Fibroblast of upper back skin (primary cell): ENCODE data around the gene KMT5C.
A peak's percentile ranks its signal among the peaks of the same experiment; 100 is the strongest.

Experiments
- DNase-seq: peaks from one replicate; pipeline ENCODE4 v3.0.0-alpha.2; 2013

The KMT5C gene

DNA sequence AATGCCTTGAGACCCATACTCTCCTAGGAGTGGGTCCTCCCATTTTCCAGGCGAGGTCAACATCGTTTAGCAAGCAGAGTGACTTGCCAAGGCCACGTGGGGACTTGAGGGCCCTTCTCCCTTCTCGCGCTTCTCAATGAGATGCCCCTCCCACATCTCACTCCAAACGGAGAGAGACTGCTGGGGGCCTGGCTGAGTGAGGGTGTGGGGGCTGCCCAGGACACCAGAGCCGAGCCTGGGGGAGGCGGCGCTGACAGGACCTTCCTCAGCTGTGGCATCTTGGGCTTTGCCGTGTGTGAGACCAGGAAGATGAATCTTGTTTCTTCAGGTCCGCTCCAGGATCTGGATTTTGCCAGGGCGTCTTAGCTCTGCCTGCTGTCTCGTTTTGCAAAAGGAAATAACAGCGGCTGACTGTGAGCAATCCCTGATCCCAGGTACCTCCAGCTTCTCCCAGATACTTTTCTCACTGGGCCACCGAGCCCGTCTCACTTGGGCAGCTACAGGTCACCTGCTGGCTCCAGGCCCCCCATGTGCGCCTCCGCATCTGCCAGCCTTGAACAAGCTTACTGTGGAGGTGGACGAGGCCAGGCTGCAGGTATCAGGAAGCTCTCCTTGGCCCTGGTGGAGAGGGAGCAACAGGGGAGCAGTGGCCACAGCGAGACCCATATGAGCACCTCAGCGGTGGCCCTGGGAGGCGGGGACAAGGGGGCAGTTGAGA, 8.8 kb downstream of the KMT5C start:
- DNase-seq = no peak

- DNase-seq = no peak
Observed at GRCh38 chr19:55350620-55351315, 11.1 kb downstream of the KMT5C start.

DNA sequence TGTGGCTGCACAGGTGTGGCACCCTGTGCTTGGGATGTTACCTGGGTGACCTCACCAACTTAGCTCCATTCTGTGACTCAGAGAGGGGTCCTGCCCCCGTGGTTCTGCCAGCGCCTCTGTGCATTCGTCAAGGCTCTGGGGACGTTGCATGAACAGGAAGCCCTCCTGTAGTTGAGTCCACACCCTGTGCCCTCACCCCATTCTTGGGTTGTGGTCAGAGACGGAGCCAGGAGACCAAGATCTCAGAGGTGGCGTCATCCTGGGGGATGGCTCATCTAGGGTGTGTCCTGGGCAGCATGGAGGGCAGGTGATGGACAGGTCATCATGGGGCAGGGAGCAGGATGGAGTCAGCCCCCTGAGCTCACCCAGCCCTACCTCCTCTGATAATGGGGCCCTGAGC, 12.4 kb downstream of the KMT5C start:
- no peak for DNase-seq

- DNase-seq = no peak
Observed at GRCh38 chr19:55352549-55353145, 13.0 kb downstream of the KMT5C start.

DNA sequence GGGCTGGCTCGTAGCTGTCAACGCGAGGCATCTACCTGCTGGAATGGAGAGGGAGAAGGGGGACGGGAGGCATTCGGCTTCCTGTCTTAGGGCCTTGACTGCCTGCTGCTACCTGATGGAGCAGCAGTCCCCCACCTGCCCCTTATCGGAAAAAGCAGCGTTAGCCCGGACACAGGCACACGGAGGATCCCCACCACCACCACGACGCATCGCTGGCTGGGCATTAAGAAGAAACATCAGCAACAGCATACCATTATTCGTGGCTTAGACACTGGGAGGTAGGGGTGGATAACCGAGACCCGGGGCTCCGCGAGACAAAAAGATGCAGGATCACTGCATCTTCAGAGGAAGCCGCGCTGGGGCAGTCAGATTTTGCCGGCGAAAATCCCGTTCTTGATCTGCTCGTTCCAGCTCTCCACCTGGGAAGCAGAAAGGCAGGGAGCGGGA, 13.7 kb downstream of the KMT5C start:
- DNase-seq = no peak

- DNase-seq = peak; percentile 45
Observed at GRCh38 chr19:55353803-55354697, 14.4 kb downstream of the KMT5C start.

DNA sequence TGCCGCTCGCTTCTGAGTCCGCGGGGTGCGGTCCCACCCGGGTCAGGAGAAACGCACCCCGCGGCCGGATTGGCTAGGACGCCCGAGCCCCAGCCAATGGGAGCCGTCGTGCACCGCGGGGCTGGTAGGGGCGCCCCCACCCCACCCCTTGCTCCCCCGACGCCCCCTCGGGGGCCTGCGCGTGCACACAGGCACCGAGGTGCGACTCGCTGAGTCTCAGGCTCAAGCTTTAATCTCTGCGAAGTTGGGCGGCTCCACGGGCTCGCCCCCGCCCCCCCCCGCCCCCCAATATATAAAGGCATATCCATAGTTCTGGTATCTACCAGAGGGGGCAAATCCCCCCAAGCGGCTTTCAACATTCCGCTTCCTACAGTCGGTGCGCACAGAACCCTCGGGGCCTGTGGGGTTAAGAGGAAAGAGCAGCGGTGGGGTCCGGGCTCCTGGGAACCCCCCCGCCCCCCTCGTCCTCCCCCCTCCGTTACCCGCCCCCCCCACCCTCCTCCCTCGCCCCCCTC, 15.1 kb downstream of the KMT5C start, which contains the start of gene COX6B2:
TSS of gene COX6B2 (minus strand) at position 22 of the 515 bp plus-strand sequence. CDS start 198 bp downstream, outside the sequence.
- DNase-seq = no peak

DNA sequence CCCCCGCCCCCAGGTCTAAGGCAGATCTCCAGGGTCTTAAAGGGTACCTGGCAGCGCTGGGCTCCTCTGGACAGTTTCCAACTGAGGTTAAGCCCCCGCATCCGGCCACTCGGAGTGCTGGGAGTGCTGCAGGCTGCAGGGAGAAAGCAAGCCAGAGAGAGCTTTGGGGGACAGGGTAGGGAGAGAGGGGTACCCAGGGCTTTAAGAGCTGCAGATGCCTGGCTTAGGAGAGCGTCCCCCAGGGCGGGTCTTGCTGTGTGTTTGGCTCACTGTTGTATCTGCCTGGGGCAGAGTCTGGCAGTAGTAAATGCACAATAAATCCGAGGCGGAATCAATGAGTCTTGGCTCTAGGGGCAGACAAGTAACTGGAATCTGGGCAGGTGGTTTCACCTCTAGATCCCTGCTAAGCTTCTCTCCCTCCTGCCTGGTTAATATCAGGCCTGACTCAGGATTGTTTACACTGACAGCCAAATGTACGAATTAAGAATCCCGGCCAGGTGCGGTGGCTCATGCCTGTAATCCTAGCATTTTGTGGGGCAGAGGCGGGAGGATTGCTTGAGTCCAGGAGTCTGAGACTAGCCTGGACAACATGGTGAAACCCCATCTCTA, 15.6 kb downstream of the KMT5C start:
- DNase-seq = no peak

GRCh38 chr19:55358493-55358892, 18.8 kb downstream of the KMT5C start:
- DNase-seq = no peak

DNA sequence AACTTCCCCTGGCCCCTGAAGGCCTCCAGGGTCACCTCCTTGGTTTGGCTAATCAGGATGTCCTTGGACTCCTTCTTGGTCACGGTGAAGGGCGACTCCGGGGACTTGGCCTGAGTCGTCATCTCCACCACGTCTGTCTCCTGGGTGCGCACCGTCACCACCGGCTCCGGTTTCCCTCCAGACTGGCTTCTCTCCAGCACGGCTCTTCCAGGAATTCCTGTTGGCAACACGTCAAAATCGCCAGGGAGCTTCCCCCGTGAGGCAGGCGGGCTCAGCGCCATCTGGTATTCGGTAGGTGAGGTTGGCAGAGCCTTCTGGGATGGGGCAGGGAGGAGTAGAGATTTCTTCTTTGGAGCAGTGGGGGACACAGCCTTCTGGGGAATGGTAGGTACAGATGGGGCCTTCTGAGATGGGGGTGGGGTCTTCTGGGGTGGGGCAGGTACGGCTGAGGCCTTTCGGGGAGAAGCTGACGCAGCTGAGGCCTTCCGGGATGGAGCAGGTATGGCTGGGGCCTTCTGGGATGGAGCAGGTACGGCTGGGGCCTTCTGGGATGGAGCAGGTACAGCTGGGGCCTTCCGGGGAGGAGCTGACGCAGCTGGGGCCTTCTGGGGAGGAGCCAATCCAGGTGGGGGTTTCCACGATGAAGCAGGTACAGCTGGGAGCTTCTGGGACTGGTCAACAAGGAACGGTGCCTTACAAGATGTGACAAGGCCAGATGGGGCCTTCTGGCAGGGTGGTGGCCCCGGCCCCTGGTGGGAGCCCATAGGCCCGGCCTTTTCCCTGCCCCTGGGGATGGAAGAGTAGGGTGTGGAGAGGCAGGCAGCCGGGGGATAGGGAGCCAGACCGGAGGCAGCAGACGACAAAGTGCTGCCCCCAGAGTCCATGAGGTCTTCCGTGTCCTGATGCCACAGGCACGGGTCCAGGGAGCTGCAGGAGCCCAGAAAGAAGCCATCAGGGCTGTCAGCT, 19.6 kb downstream of the KMT5C start:
- DNase-seq = no peak

DNA sequence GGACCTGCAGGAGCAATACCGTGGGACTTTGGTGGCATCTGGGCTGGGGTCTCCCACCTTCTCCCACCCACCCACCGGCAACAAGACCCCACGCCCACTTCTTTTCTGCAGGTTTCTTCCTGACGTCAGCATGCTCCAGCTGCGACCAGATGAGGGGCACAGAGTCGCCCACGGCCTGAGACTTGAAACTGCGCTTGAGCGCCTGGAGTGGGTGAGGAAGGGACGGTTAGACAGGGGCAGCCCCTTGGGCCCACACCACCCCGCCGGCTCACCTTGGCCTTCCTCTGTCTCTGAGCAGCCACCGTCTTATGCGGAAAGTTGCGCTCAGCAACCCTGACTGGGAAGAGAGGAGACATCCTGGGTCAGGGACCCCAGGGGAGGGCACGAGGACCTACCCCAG, 21.2 kb downstream of the KMT5C start:
- DNase-seq = no peak

DNA sequence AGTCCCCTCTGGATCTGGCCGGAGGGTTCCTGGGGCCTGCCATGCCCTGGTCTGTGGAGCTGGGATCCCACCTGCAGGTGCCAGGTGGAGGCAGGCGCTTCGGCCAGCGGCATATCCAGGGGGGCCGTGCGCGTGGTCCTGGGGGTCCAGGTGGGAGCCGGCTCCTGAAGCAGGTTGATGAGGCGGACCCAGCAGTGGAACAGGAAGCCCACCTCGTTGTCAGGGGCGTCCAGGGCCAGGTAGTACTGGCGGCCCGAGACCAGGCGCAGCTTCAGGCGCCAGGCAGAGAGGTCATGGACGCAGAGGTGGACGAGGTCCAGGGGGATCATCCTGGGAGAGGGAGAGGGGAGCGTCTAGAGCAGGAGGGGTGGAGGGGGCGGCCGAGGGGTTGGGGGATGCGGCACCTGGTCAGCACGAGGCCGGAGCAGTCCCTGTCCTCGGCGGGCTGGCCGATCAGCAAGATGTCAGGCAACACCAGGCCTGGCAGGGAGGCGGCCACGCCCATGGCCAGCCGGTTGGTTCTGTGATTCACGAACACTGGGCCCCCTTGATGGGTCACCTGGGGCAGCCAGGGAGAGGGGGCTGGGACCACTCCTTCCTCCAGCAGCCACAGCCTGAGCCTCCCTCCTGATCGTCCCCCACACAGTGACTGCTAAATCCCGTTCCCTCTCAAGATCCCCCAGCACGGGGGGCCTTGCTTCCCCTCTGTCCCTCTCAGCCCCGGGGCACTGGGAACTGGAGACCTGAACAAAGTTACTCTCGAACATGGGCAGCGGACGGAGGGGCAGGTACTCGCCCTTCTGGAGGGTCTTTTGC, 22.7 kb downstream of the KMT5C start:
- DNase-seq = no peak

DNA sequence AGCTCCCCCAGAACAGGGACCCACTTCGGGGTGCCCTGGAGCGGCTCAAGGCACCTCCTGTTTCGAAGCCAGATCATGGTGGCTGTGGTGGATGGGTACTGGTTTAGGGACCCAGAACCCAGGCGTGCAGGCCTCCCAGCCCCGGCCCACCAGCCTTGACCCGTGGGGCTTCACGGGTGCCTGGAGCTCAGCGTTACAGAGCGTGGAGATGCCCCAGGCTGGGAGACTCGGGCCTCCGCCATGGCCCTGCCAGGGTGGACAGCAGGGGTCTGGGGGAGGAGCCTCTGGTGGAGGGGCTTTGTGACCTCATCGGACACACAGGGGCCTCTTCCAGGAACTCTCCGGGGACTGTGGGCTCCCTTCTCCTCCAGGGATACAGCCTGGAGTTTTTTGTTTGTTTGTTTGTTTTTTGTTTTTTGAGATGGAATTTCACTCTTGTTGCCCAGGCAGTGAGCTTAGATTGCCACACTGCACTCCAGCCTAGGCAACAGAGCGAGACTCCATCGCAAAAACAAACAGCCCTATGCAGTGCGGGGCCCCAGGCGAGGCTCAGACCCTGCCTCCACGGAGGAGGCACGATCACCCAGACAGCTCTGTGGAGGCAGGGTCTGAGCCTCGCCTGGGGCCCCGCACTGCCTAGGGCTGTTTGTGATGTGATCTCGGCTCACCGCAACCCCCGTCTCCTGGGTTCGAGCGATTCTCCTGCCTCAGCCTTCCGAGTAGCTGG, 23.5 kb downstream of the KMT5C start, which contains the start of gene GARIN5B:
TSS of gene GARIN5B (minus strand) at position 271 of the 727 bp plus-strand sequence. CDS start at position 77, 194 bp downstream.
- no peak for DNase-seq

DNA sequence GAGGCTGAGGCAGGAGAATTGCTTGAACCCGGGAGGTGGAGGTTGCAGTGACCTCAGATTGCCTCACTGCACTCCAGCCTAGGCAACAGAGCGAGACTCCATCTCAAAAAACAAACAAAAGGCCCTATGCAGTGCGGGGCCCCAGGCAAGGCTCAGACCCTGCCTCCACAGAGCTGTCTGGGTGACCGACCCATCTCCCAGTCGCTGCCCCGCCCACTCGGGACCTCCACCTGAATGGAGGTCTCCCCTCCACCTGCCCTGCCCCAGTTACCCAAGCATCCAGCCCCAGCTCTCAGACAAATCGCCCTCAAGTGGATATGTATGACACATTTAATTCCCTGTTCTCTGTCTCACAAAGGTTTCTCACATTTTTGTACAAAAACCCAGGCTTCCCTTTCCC, 25.6 kb downstream of the KMT5C start:
- DNase-seq = no peak

GRCh38 chr19:55365964-55366363, 26.3 kb downstream of the KMT5C start:
- no peak for DNase-seq

DNA sequence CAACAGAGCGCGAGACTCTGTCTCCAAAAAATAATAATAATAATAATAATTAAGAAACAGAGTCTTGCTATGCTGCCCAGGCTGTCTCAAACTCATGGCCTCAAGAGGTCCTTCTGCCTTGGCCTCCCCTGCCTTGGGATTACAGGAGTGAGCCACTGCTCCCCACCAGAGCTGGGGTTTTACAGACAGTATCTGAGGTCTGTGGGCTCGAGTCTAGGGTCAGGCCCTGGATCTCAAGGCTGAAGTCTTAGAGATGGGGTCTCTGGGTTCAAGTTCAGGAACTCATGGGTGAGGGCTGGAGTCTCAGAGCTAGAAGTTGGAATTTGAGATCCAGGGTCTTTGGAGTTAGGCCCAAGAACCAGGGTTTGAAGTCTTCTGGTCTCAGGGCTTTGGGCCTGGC, 27.1 kb downstream of the KMT5C start:
- DNase-seq = no peak

DNA sequence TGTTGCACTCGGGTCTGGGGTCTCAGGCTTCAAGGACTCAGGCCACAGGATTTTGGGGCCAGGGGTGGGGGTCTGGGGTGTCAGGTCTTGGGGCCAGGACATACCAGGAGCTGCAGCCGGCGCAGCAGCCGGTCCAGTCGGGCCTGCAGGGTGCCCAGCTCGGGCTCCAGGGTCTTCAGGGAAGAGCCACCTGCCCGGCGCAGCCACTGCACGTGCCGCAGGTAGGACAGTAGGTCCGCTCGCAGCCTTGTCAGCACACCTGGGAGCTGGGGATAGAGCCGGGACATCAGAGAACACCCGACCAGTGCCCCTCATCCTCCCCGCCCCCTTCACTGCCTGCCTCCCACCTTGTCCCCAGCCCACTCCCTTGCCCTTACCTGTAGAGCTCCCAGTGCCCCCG, 28.4 kb downstream of the KMT5C start:
- no peak for DNase-seq

DNA sequence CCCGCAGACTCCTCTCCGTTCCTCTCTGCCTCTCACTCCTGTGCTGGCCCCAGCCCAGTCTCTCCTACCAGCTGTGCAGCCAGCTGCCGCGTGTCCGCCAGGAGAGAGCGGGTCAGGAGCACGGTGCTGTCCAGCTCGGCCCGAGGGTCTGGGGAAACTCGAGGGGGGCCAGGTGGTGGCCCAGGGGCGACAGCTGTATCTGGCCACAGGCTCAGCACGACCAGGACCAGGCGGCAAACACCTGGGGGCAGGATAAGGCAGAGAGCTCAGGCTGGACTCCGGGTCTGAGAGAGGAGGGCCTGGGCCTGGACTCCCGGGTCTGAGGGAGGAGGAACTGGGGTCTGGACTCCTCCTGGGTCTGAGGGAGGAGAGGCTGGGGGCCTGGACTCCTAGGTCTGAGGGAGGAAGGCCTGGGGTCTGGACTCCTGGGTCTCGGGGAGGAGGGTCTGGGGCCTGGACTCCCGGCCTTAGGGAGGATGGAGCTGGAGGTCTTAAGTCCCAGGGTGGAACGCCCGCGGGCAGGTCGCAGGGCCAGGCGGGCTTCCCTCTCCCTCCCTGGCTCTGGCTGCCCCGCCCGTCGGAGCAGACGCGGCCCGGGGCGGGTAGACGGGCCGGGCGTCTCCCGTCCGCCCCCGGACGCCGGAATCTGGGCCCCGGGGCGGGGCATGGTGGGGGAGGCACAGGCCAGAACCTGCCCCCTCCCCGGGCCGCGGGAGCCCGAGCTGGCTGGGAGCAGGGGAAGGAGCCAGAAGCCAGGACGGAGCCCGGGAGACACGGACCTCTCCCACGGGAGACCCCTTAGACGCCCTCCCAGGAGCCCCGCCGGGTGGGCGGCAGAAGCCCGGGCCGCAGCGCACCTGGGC, 29.3 kb downstream of the KMT5C start:
- DNase-seq = peak; percentile 63
